Measurements from ENCODE around the gene ZFPM1. TPM values are rescaled to one million over a fixed set of nuclear protein-coding genes. Genes with fewer than 3 reads are reported as not detected.

ZFPM1 gene
- total and polyA plus RNA-seq, 2 experiments from 2014 or later, result 0.53 to 2.2 TPM

DNA sequence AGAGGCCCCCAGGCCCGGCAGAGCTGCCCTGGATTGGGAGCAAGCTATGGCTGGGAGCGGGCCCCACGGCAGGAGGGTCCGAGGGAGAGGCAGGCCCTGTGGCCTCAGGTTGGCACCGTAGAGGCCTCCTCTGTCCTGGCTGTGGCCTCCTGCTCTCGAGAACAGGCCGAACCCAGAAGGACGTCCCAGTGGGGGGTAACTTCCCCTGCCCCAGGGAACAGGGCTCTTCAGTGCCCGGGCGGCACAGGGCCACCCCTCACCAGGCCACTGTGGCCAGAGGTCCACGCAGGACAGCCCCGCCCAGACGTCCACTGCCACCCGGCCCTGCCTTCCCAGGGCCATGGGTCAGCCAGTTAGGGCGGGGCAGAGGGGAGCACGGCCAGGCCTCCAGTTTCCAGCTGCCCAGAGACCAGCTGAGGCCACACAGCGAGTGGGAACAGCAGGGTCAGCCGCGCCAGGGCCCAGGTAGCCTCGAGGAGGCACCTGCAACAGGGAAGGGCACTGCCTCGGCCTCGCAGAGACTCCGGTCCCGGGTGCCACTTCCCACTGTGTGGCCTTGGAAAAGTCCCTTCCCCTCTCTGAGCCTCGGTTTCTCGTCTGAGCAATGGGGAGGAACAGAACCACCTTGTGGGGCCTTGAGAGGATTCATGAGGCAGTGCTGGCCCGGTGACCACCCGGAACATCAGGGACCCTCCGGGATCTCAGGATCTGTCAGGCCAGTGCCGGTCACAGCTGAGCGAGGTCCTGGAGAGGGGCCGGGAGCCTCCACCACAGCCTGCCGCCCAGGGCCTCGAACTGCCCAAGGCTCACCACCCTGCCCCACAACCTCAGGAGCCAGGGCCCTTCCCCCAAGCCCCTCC, 38.3 kb upstream of the ZFPM1 start:
- TF ChIP-seq, protein P1, sequence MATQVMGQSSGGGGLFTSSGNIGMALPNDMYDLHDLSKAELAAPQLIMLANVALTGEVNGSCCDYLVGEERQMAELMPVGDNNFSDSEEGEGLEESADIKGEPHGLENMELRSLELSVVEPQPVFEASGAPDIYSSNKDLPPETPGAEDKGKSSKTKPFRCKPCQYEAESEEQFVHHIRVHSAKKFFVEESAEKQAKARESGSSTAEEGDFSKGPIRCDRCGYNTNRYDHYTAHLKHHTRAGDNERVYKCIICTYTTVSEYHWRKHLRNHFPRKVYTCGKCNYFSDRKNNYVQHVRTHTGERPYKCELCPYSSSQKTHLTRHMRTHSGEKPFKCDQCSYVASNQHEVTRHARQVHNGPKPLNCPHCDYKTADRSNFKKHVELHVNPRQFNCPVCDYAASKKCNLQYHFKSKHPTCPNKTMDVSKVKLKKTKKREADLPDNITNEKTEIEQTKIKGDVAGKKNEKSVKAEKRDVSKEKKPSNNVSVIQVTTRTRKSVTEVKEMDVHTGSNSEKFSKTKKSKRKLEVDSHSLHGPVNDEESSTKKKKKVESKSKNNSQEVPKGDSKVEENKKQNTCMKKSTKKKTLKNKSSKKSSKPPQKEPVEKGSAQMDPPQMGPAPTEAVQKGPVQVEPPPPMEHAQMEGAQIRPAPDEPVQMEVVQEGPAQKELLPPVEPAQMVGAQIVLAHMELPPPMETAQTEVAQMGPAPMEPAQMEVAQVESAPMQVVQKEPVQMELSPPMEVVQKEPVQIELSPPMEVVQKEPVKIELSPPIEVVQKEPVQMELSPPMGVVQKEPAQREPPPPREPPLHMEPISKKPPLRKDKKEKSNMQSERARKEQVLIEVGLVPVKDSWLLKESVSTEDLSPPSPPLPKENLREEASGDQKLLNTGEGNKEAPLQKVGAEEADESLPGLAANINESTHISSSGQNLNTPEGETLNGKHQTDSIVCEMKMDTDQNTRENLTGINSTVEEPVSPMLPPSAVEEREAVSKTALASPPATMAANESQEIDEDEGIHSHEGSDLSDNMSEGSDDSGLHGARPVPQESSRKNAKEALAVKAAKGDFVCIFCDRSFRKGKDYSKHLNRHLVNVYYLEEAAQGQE (IDR thresholded peaks at IDR 0.05; ENCODE audit: unreplicated experiment), result no peak
- TF ChIP-seq EZH2 (IDR thresholded peaks at IDR 0.05; ENCODE audit: low read depth, unreplicated experiment), result no peak
- TF ChIP-seq, protein P2, sequence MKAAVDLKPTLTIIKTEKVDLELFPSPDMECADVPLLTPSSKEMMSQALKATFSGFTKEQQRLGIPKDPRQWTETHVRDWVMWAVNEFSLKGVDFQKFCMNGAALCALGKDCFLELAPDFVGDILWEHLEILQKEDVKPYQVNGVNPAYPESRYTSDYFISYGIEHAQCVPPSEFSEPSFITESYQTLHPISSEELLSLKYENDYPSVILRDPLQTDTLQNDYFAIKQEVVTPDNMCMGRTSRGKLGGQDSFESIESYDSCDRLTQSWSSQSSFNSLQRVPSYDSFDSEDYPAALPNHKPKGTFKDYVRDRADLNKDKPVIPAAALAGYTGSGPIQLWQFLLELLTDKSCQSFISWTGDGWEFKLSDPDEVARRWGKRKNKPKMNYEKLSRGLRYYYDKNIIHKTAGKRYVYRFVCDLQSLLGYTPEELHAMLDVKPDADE (IDR thresholded peaks at IDR 0.05), result no peak
- no peak for TF ChIP-seq CREB1 (CRISPR knock-in tag; IDR thresholded peaks at IDR 0.05; ENCODE audit: low read depth)
- no peak for TF ChIP-seq EZH2phosphoT487 (IDR thresholded peaks at IDR 0.05; ENCODE audit: unreplicated experiment)
- TF ChIP-seq, protein P3, sequence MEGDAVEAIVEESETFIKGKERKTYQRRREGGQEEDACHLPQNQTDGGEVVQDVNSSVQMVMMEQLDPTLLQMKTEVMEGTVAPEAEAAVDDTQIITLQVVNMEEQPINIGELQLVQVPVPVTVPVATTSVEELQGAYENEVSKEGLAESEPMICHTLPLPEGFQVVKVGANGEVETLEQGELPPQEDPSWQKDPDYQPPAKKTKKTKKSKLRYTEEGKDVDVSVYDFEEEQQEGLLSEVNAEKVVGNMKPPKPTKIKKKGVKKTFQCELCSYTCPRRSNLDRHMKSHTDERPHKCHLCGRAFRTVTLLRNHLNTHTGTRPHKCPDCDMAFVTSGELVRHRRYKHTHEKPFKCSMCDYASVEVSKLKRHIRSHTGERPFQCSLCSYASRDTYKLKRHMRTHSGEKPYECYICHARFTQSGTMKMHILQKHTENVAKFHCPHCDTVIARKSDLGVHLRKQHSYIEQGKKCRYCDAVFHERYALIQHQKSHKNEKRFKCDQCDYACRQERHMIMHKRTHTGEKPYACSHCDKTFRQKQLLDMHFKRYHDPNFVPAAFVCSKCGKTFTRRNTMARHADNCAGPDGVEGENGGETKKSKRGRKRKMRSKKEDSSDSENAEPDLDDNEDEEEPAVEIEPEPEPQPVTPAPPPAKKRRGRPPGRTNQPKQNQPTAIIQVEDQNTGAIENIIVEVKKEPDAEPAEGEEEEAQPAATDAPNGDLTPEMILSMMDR (conservative IDR thresholded peaks at IDR 0.05; ENCODE audit: low read depth in 2 of 2), result no peak
- TF ChIP-seq NANOG (IDR thresholded peaks at IDR 0.05; ENCODE audit: borderline replicate concordance), result no peak
- Histone ChIP-seq H2AFZ (no peak overlapping the region), H3K36me3 (ENCODE audit: insufficient read depth) (no peaks in the 10 kb centered on the region), H4K20me1 (replicated peaks; ENCODE audit: insufficient read depth) (no peaks in the 10 kb centered on the region), H3K9me2 (ENCODE audit: insufficient read depth) (no peaks in the 10 kb centered on the region), H3K27ac (ENCODE audit: low read depth) (no peak overlapping the region), H3F3A (replicated peaks; ENCODE audit: low read depth) (no peaks in the 10 kb centered on the region), H3K27me3 (ENCODE audit: insufficient read depth) (no peaks in the 10 kb centered on the region), H3K4me2 (no peak overlapping the region), H3K4me1 (ENCODE audit: insufficient read depth) (no peaks in the 10 kb centered on the region), H3K4me3 (no peak overlapping the region), H3K79me2 (replicated peaks; ENCODE audit: insufficient read depth) (no peaks in the 10 kb centered on the region)
- Mint-ChIP-seq H3K27ac (no peak overlapping the region), H3K27me3 (ENCODE audit: insufficient read depth, low read depth, poor library complexity) (peaks cover 8% of the 10 kb centered on the region), H3K4me1 (no peaks in the 10 kb centered on the region), H3K9me3 (no peaks in the 10 kb centered on the region), H3K4me3 (no peak overlapping the region), H3K36me3 (ENCODE audit: low read depth) (no peaks in the 10 kb centered on the region)
- ATAC-seq, result no peak
- no peak for DNase-seq (ENCODE audit: low spot score)

DNA sequence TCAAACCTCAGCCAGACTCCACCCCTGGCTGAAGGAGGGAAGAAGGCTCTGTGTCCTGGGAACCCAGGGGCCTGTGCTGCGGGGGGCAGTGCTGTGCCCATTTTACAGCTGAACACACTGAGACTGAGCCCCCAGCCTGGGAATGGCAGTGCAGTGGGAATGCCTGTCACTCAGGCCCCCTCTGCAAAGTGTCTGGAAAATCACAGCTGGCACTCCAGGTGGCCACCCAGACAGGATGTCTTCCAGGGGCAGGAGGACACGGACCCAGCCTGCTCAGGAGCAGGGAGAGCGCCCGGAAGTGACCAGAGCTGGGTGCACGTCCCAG, 37.7 kb upstream of the ZFPM1 start:
- H3K4me1 Mint-ChIP-seq, result no peaks in the 10 kb centered on the region
- no peaks in the 10 kb centered on the region for H3K36me3 Mint-ChIP-seq (ENCODE audit: low read depth)
- Histone ChIP-seq H3K79me2 (replicated peaks; ENCODE audit: insufficient read depth) (no peaks in the 10 kb centered on the region), H4K20me1 (replicated peaks; ENCODE audit: insufficient read depth) (no peaks in the 10 kb centered on the region), H3F3A (replicated peaks; ENCODE audit: low read depth) (no peaks in the 10 kb centered on the region), H3K27ac (ENCODE audit: low read depth) (no peak overlapping the region), H3K4me3 (no peak overlapping the region), H3K4me1 (ENCODE audit: insufficient read depth) (no peaks in the 10 kb centered on the region), H2AFZ (no peak overlapping the region), H3K27me3 (ENCODE audit: insufficient read depth) (no peaks in the 10 kb centered on the region), H3K9me2 (ENCODE audit: insufficient read depth) (no peaks in the 10 kb centered on the region), H3K36me3 (ENCODE audit: insufficient read depth) (no peaks in the 10 kb centered on the region), H3K4me2 (no peak overlapping the region)
- no peaks in the 10 kb centered on the region for H3K9me3 Mint-ChIP-seq
- no peak overlapping the region for H3K4me3 Mint-ChIP-seq
- TF ChIP-seq, protein P3 (conservative IDR thresholded peaks at IDR 0.05; ENCODE audit: low read depth in 2 of 2), result no peak
- TF ChIP-seq CREB1 (CRISPR knock-in tag; IDR thresholded peaks at IDR 0.05; ENCODE audit: low read depth), result no peak
- TF ChIP-seq POLR2AphosphoS5 (IDR thresholded peaks at IDR 0.05; ENCODE audit: low read depth), result no peak
- no peak for TF ChIP-seq EZH2phosphoT487 (IDR thresholded peaks at IDR 0.05; ENCODE audit: unreplicated experiment)
- no peak for TF ChIP-seq JUNB (IDR thresholded peaks at IDR 0.05; ENCODE audit: unreplicated experiment)
- no peak for ATAC-seq
- no peak for DNase-seq (ENCODE audit: low spot score)
- H3K27ac Mint-ChIP-seq, result no peak overlapping the region
- H3K27me3 Mint-ChIP-seq (ENCODE audit: insufficient read depth, low read depth, poor library complexity), result peaks cover 6% of the 10 kb centered on the region

All from GM23338 (cell line).